ENCODE results near the gene ETV5. TPM values are rescaled to one million over a fixed set of nuclear protein-coding genes. Genes with fewer than 3 reads are reported as not detected.

Gene ETV5
- total RNA-seq, 2 donors from 2014 or later = 56.4 to 84.1 TPM

- Histone ChIP-seq H3K27ac (ENCODE audit: low read depth, low read length) (no peak overlapping the region), H3K4me3 (ENCODE audit: low read length) (no peak overlapping the region), H3K27me3 (ENCODE audit: control insufficient read depth, insufficient read depth, low read length, poor library complexity, severe bottlenecking) (no peaks in the 10 kb centered on the region), H3K36me3 (ENCODE audit: control insufficient read depth, insufficient read depth, low read length) (peaks cover 36% of the 10 kb centered on the region), H3K4me1 (ENCODE audit: control insufficient read depth, insufficient read depth, low read length) (no peaks in the 10 kb centered on the region), H3K9me3 (ENCODE audit: control insufficient read depth, low read length) (peaks cover 16% of the 10 kb centered on the region), H3K9ac (ENCODE audit: extremely low read depth, low read length, poor library complexity, severe bottlenecking) (no peak overlapping the region)
- H3K27me3 Mint-ChIP-seq (ENCODE audit: insufficient read depth) = no peaks in the 10 kb centered on the region
- no peak for TF ChIP-seq CTCF (conservative IDR thresholded peaks at IDR 0.05)
- H3K36me3 Mint-ChIP-seq (ENCODE audit: low read depth) = peaks cover 67% of the 10 kb centered on the region
- H3K9me3 Mint-ChIP-seq = peaks cover 9% of the 10 kb centered on the region
- DNase-seq = no peak
- H3K4me3 Mint-ChIP-seq = no peak overlapping the region
- WGBS, 2 experiments (ENCODE audit: insufficient coverage in 1 of 2, insufficient read length in 1 of 2) = 95 to 100% methylated on average over 1 to 9 of the region's 9 CpGs
- peaks cover 10% of the 10 kb centered on the region for H3K4me1 Mint-ChIP-seq
- H3K27ac Mint-ChIP-seq = no peak overlapping the region
These were observed 37.9 kb downstream of the ETV5 start for GRCh38 chr3:186070996-186071395.

GRCh38 chr3:186070550-186070949 lies 38.3 kb downstream of the ETV5 start:
- no peak overlapping the region for H3K4me3 Mint-ChIP-seq
- Histone ChIP-seq H3K4me3 (ENCODE audit: low read length) (no peak overlapping the region), H3K36me3 (ENCODE audit: control insufficient read depth, insufficient read depth, low read length) (peaks cover 36% of the 10 kb centered on the region), H3K27ac (ENCODE audit: low read depth, low read length) (no peak overlapping the region), H3K4me1 (ENCODE audit: control insufficient read depth, insufficient read depth, low read length) (peaks cover 3% of the 10 kb centered on the region), H3K9me3 (ENCODE audit: control insufficient read depth, low read length) (peaks cover 12% of the 10 kb centered on the region), H3K9ac (ENCODE audit: extremely low read depth, low read length, poor library complexity, severe bottlenecking) (no peak overlapping the region), H3K27me3 (ENCODE audit: control insufficient read depth, insufficient read depth, low read length, poor library complexity, severe bottlenecking) (no peaks in the 10 kb centered on the region)
- H3K27me3 Mint-ChIP-seq (ENCODE audit: insufficient read depth) = no peaks in the 10 kb centered on the region
- H3K27ac Mint-ChIP-seq = no peak overlapping the region
- H3K36me3 Mint-ChIP-seq (ENCODE audit: low read depth) = peaks cover 67% of the 10 kb centered on the region
- 83 to 89% methylated on average over 1 of the region's 1 CpG for WGBS, 2 experiments (ENCODE audit: insufficient coverage in 1 of 2, insufficient read length in 1 of 2)
- no peak for DNase-seq
- H3K9me3 Mint-ChIP-seq = peaks cover 9% of the 10 kb centered on the region
- no peak for TF ChIP-seq CTCF (conservative IDR thresholded peaks at IDR 0.05)
- H3K4me1 Mint-ChIP-seq = peaks cover 14% of the 10 kb centered on the region

GRCh38 chr3:186070133-186070532 lies 38.8 kb downstream of the ETV5 start:
- Histone ChIP-seq H3K36me3 (ENCODE audit: control insufficient read depth, insufficient read depth, low read length) (peaks cover 36% of the 10 kb centered on the region), H3K4me3 (ENCODE audit: low read length) (no peak overlapping the region), H3K27ac (ENCODE audit: low read depth, low read length) (no peak overlapping the region), H3K9ac (ENCODE audit: extremely low read depth, low read length, poor library complexity, severe bottlenecking) (no peak overlapping the region), H3K27me3 (ENCODE audit: control insufficient read depth, insufficient read depth, low read length, poor library complexity, severe bottlenecking) (no peaks in the 10 kb centered on the region), H3K4me1 (ENCODE audit: control insufficient read depth, insufficient read depth, low read length) (peaks cover 3% of the 10 kb centered on the region), H3K9me3 (ENCODE audit: control insufficient read depth, low read length) (peaks cover 8% of the 10 kb centered on the region)
- no peak for TF ChIP-seq CTCF (conservative IDR thresholded peaks at IDR 0.05)
- no peak for DNase-seq
- H3K27me3 Mint-ChIP-seq (ENCODE audit: insufficient read depth) = no peaks in the 10 kb centered on the region
- H3K9me3 Mint-ChIP-seq = peaks cover 4% of the 10 kb centered on the region
- WGBS, 2 experiments (ENCODE audit: insufficient coverage in 1 of 2, insufficient read length in 1 of 2) = 94 to 95% methylated on average over 9 of the region's 9 CpGs
- peaks cover 66% of the 10 kb centered on the region for H3K36me3 Mint-ChIP-seq (ENCODE audit: low read depth)
- H3K4me3 Mint-ChIP-seq = no peak overlapping the region
- peaks cover 14% of the 10 kb centered on the region for H3K4me1 Mint-ChIP-seq
- no peak overlapping the region for H3K27ac Mint-ChIP-seq

Data from endodermal cell (in vitro differentiated cells).